Suppressor macrophage treated with lipopolysaccharide for 1 hour (primary cell): Measurements from ENCODE around the gene SRD5A3.

Source experiments
- DNase-seq, 3 donors: peaks; one replicate each; pipeline ENCODE4 v3.0.0-alpha.2; 2020 to 2022

Gene SRD5A3

DNA sequence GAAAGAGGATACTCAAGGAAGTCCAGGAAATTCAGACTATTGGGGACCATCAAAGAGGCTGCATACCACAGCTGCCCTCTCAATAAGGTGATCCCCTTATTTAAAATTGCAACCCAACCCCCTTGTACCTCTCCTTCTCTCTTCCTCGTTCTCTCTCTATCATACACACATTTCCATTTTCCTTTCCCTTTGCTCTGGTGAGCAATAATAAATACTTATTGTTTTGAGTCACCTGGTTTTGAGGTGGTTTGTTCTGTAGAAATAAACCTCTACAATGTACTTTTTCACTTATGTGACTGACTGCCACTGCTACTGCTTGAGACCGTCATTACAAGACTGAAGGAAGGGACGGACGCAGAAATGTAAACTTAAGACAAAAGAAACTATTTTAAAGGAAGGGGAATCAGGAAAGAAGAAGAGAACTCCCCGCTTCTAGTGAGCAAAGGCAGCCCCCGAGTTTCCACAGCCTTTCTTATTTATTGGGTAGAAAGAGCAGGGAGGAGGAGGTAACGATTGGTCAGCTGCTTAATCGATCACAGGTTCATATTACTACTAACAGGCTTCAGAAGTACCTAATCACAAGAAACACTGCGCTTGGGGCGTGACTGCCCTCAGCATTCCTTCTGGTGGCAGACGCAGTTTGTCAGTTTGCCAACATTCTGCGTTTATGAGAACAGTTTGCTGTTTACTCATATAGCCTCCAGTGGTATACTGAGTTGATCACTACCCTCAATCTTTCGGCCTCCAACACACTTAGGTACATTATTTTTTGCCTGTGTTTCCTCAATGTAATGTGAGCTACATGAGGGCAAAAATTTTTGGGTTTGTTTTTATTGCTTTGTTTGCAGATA is 32.8 kb downstream of the SRD5A3 start:
- DNase-seq = no peak

GRCh38 chr4:55380576-55380975 is 34.5 kb downstream of the SRD5A3 start:
- DNase-seq = no peak

DNA sequence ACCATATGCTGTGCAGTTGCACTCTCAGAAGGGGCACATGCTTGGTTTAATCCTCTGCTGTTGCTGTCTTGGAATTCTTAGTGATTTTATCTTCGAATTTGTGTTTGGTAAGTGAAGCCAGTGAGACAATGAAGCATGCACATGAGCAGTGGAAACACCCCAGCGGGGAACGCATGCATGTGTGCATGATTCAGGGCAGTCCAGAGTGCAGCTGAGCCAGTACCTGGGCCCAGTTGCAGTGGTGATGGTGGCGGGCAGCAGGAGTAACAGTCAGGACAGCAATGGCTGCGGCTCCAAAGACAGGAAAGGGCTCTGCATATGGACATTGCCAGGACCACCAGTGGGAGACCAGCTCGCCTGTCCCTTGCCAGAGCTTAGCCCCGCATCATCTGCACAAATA is 35.5 kb downstream of the SRD5A3 start:
- no peak for DNase-seq

DNA sequence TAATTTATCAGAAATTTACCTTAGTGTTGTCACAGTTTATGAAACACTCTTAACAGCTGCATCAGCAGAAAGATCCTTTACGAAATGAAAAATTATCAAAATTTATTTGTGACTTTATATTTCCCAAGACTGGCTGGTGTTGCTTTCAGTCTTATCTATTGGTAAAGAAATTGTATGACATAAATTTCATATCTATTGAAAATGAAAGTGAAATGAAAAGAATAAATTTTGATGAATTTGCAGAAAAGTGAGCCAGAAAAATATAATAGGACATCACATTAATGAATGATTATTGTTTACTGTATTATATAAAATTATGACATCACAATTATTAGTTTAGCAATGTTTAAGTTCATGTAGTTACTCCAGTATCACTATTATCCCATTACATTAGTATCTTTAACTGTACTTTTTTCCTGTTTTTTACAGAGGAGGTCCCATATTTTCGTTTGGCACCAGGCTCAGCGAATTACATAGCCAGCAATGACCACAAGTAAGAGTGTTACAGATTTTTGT is 36.5 kb downstream of the SRD5A3 start:
- peak in 1 of 3 donors; percentile 35 for DNase-seq

GRCh38 chr4:55385201-55385649 is 39.2 kb downstream of the SRD5A3 start:
- DNase-seq = no peak

DNA sequence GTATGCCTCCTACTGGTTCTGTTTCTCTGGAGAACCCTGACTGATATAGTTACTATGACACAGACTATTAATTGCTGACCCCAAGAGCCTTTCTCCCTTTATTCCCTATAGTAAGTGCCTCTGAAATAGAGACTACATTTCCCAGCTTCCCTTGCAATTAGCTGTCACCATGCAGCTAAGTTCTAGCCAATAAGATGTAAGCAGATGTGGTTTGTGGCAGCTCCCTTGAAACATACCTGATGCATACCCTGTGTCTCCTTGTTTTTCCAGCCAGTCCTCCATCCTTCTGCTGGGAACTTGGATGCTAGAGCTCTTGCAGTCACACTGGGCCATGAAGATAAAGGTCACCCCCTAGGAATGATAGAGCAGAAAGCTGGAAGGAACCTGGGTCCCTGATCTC is 40.0 kb downstream of the SRD5A3 start:
- peak in 2 of 3 donors; percentile 15 to 16 for DNase-seq

- no peak for DNase-seq
These were observed 40.8 kb downstream of the SRD5A3 start for GRCh38 chr4:55386840-55387239.

- no peak for DNase-seq
These were observed 47.6 kb downstream of the SRD5A3 start for GRCh38 chr4:55393461-55394320.

DNA sequence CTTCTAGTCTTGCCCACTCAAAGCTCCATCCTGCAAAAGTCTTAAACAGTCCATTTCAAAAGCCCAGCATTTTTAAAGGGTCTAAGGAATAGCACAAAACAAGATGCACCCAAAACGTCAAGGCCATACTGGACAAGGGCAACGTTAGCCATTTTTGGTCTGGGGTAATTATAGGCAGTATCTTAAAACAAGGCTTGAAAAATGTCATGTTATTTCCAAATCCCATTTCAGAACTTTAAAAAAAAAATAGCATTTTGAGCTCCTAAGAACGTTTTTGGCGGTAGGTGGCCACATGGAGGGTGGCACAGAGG is 49.1 kb downstream of the SRD5A3 start:
- DNase-seq = no peak

DNA sequence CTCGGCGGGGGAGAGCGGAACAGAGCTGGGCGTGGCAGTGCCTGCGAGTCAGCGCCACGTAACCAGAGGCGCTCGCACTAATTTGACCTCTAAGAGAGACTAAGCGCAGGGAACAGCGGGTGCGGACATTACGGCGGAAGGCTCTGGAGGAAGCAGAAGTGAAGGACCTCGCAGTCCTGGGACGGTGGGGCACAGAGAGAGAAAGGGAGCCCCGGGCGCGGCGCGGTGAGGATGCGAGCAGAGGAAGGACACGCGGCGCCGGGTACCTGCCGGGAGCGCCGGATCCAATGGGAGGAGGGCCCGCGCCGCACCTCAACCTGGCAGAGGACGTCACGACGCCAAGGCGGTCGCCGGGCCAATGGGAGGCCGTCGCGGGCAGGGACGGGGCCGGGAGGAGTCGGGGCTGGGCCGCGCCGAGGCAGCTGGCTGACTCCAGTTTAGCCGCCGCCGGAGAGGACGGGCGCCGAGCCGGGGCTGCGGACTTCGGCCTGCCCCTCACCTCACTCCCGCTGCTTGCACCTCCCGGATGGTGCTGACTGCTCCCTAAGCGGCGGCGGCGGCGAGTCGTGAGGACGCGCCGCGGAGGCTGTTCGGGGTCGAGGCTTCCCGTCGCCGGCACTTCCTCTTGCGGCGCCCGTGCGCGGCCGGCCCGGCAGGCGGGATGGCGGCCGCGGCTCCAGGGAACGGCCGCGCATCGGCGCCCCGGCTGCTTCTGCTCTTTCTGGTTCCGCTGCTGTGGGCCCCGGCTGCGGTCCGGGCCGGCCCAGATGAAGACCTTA is 49.7 kb downstream of the SRD5A3 start, which contains the start of gene TMEM165:
TMEM165 (plus strand) TSS at position 429 of the 779 bp plus-strand sequence; CDS start at position 662, 233 bp downstream.
- DNase-seq = peak; percentile 93 to 95 (median 95)

DNA sequence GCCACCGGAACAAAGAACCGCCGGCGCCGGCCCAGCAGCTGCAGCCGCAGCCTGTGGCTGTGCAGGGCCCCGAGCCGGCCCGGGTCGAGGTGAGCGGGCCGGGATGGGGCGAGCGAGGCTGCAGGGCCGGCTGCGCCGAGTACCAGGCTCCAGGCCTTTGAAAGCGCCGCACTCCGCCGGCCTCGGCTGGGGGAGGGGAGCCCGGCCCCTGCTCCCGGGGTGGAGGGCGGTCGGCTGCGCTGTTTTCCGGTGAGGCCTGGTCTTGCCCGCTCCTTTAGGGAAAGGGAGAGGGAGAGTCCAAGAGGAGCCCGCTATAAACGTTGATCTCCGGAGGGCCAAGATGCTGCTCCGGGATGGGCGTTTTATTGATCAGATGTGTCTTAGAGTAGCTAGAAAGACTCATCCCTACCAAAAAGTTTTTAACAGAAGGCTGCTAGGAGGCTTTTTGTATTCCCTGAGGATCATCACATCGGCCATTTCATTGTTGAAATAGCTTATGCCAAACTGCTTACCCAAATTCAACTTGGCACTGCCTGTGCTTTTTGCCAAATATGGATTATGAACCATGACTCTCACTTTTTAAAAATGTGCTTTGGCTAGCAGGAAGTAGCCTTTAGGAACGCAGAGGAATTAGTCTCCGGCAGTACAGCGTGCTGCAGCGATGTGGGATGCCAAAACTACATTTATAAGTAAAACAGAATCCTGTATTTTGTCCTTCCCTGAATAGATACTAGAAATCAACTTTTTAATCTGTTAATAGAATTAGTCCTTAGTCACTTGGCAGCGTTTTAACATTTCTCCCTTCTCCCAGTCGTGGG is 50.5 kb downstream of the SRD5A3 start:
- peak; percentile 47 to 54 (median 47) for DNase-seq

DNA sequence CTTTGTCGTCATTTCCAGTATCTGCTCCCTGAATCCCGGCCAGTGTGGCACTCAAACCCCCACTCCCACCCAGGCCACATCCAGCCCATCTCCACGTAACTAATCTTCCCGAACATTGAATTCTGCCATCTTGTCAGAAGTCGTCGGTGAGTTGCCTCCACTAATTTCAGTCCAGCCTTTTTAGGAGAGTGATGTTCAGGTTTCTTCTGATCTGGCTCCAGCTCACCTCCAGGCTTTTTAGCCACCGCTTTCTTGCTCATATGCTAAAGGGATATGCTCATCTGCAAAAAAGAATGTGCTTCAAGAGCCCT is 51.0 kb downstream of the SRD5A3 start:
- no peak for DNase-seq

GRCh38 chr4:55397520-55398321 is 51.7 kb downstream of the SRD5A3 start:
- peak; percentile 74 to 96 (median 96) for DNase-seq

DNA sequence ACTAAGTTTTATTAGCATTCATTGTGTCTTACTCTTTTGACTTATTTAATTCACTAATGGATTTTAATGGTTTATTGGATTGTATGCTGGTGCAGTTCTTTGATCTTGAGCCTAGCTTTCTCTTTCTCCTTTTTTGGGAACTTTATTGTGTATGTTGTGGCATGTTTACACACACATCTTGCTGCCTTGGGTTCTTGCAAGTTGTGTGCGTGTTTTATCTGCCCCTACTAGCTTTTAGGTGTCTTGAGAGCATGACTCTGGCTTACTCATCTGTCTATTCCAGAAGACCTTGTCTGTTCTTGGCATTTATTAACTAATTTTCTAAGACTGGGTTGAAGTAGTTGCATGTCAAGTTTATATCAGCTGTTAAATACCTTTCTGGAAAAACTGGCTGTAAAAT is 52.4 kb downstream of the SRD5A3 start:
- peak; percentile 10 to 26 (median 13) for DNase-seq

DNA sequence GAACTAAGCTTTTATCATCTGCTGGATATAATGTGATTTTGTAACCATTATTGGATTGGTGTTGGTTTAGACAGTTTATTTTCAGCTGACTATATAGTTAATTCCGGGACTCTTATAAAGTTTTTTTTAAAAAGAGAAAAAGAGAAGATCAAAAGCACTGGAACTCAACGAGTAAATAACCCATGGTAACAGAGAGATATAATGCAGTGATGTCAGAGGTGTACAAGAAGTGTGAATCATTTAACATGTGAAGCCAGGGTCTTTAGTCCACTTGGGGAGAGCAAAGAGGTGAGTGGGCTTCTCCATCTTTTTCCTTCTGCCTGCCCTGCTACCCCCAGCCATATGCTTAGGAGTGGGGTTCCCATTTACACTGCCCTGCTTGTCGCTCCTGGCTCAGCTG is 52.9 kb downstream of the SRD5A3 start:
- peak in 2 of 3 donors; percentile 3 to 23 for DNase-seq

DNA sequence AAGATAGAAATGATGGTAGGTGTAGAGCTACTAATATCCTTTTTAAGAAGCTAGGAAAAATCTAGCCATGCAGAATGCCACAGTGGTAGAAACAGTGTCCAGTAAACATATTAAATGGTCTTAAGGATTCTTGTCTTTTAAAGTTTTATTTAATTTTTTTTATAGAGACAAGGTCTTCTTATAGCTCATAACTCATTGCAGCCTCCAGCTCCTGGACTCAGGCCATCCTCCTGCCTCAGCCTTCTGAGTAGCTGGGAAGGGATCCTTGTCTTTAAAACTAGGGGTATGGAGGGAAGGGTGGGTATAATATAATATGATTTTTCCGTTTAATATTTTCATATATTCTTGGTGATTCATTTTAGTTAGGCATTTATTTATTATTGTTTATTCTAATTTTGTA is 53.5 kb downstream of the SRD5A3 start:
- no peak for DNase-seq

DNA sequence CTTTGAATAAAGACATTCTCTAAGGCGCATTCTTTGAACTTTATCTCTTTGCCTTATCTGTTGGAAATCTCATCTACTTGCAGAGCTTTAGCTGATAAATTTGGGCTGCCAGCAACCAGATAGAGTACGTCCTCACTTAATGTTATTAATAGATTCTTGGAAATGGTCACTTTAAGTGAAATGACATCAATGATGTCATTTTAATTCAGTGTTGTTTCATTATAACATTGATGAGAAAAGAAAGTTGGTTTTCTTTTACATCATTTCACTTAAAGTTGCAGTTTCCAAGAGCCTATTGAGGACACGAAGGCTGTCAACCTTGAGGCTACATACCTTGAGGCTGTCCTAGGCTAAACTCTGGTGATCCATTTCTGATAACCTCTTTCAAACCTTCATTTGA is 59.0 kb downstream of the SRD5A3 start:
- no peak for DNase-seq

DNA sequence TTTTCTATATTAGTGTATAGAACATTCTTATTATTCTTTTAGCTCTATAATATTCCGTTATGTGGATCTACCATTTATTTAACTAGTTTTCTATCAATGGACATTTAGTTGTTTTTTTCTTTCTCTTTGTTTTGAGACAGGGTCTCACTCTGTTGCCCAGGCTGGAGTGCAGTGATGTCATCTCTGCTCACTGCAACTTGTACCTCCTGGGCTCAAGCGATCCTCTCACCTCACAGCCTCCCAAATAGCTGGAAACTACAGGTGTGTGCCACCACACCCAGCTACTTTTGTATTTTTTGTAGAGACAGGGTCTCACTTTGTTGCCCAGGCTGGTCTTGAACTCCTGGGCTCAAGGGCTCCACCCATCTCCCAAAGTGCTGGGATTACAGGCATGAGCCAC is 60.5 kb downstream of the SRD5A3 start:
- DNase-seq = no peak

DNA sequence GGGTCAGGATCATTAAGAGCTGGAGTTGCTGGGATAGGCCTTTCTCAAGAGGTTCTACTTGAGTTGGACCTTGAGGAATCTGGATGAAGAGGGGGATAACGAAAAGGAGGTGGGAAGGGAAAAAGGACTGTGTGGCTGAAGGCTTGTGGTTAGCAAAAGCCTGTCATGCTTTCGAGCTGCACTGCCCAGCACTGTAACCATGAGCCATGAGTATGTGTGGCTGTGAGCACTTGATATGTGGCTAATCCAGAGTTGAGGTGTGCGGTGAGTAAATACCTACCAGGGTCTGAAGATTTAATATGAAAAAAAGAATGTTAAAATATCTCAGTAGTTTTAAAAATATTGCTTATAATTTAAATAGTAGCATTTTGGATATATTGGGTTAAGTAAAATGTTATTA is 61.1 kb downstream of the SRD5A3 start:
- DNase-seq = no peak

GRCh38 chr4:55407764-55408163 is 61.7 kb downstream of the SRD5A3 start:
- DNase-seq = no peak
